ENCODE measurements around the gene RBBP8NL.

DNA sequence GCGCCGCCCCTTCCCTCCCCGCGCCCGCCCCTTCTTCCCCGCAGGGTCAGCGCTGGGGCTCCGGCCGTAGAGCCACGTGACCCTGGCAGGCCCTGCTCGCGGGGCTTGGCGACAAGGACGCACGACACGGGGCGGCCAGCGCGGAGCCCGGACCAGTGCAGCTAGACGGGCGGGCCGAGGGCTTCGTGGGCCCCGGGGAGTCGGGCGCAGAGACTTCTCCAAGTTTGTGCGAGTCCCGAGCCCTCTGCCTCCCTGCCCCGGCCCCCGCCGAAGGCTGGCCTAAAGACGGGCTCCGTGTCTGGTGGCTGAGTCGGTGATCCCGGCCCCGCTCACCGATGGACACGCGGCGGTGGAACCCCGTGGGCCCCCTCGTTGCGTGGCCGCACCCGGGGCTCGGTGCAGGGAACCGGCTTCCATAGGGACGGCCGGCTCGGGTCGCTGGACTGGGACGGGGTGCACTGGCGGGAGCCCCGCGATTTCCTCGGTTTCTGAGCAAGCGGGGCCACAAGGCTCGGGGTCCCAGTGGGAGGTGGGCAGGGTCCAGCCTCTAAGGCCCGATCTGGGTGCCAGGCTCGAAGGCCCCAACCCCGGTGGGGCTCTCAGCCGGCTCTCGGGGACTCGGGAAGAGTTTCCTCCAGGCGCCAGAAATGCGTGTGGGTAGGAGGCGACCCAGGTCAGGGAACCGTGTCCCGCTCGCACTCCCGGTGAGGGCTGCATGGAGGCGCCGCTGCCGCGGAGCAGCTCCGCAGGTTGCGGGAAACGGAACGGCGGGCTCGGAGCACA, 48.9 kb upstream of the RBBP8NL start:
- TF ChIP-seq, protein P1, sequence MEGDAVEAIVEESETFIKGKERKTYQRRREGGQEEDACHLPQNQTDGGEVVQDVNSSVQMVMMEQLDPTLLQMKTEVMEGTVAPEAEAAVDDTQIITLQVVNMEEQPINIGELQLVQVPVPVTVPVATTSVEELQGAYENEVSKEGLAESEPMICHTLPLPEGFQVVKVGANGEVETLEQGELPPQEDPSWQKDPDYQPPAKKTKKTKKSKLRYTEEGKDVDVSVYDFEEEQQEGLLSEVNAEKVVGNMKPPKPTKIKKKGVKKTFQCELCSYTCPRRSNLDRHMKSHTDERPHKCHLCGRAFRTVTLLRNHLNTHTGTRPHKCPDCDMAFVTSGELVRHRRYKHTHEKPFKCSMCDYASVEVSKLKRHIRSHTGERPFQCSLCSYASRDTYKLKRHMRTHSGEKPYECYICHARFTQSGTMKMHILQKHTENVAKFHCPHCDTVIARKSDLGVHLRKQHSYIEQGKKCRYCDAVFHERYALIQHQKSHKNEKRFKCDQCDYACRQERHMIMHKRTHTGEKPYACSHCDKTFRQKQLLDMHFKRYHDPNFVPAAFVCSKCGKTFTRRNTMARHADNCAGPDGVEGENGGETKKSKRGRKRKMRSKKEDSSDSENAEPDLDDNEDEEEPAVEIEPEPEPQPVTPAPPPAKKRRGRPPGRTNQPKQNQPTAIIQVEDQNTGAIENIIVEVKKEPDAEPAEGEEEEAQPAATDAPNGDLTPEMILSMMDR (IDR thresholded peaks at IDR 0.05): no peak
- TF ChIP-seq POLR2A (IDR thresholded peaks at IDR 0.05): peak in 1 of 2 donors; percentile 64

Data from adrenal gland (tissue), 5 donors.